ENCODE data around the gene CIDEA. TPM values are rescaled to one million over a fixed set of nuclear protein-coding genes. Genes with fewer than 3 reads are reported as not detected.

CIDEA gene
- total RNA-seq, 1 donor from 2014 or later = not detected

DNA sequence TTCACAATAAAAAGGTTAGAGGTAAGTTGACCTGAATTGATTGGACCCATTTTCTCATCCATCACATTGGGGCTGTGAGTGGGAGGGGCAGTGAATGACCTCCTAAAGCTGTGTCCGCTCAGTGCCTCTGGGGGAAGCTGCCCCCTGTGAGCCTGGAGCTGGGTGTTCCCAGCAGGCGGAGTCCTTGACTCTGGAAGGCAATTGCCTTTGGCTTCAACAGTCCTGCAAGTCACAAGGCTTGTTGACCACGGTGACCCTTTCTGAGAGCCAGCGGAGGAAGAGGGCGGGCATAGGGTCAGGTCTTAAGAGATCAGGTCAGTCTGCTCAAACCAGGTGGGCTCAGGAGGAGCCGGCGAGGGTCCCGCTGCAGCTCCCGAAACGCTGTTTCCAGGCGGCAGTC is 1.1 kb upstream of the CIDEA start:
- TF ChIP-seq, protein P1, sequence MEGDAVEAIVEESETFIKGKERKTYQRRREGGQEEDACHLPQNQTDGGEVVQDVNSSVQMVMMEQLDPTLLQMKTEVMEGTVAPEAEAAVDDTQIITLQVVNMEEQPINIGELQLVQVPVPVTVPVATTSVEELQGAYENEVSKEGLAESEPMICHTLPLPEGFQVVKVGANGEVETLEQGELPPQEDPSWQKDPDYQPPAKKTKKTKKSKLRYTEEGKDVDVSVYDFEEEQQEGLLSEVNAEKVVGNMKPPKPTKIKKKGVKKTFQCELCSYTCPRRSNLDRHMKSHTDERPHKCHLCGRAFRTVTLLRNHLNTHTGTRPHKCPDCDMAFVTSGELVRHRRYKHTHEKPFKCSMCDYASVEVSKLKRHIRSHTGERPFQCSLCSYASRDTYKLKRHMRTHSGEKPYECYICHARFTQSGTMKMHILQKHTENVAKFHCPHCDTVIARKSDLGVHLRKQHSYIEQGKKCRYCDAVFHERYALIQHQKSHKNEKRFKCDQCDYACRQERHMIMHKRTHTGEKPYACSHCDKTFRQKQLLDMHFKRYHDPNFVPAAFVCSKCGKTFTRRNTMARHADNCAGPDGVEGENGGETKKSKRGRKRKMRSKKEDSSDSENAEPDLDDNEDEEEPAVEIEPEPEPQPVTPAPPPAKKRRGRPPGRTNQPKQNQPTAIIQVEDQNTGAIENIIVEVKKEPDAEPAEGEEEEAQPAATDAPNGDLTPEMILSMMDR (conservative IDR thresholded peaks at IDR 0.05) = no peak
- Mint-ChIP-seq H3K4me1 (ENCODE audit: unreplicated experiment) (peaks cover 19% of the 10 kb centered on the region), H3K9me3 (peaks cover 5% of the 10 kb centered on the region), H3K4me3 (no peak overlapping the region), H3K27ac (no peak overlapping the region), H3K36me3 (no peaks in the 10 kb centered on the region), H3K27me3 (peaks cover 91% of the 10 kb centered on the region)
- no peak for DNase-seq (ENCODE audit: extremely low spot score, unreplicated experiment)

DNA sequence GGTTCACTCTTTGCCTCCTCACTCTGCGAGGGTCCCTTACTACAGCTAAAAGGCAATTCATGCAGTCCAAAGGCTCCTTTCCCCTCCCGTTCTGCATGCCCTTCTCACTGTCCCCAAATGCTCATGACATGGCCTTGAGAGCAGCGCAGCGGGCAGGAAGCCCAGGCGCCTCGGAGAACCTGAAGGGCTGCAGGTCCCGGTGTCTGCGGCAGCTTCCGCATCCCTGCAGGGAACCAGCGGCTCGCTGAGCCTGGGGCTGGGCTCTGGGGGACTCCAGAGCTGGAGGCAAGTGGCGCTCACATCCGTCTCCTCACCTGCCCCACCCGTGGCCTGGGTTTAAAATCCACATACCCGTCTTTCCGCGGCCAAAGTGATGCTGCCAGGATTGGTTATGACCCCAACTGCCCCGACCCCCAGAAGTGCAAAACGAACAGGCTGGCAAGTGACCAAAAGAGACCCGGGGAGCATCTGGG is 462 bp upstream of the CIDEA start:
- H3K4me3 Mint-ChIP-seq = peak overlapping the region; percentile 77
- H3K36me3 Mint-ChIP-seq = no peaks in the 10 kb centered on the region
- peaks cover 5% of the 10 kb centered on the region for H3K9me3 Mint-ChIP-seq
- H3K27me3 Mint-ChIP-seq = peaks cover 91% of the 10 kb centered on the region
- H3K4me1 Mint-ChIP-seq (ENCODE audit: unreplicated experiment) = peaks cover 19% of the 10 kb centered on the region
- TF ChIP-seq, protein P1 (conservative IDR thresholded peaks at IDR 0.05) = no peak
- no peak for DNase-seq (ENCODE audit: extremely low spot score, unreplicated experiment)
- H3K27ac Mint-ChIP-seq = no peak overlapping the region

DNA sequence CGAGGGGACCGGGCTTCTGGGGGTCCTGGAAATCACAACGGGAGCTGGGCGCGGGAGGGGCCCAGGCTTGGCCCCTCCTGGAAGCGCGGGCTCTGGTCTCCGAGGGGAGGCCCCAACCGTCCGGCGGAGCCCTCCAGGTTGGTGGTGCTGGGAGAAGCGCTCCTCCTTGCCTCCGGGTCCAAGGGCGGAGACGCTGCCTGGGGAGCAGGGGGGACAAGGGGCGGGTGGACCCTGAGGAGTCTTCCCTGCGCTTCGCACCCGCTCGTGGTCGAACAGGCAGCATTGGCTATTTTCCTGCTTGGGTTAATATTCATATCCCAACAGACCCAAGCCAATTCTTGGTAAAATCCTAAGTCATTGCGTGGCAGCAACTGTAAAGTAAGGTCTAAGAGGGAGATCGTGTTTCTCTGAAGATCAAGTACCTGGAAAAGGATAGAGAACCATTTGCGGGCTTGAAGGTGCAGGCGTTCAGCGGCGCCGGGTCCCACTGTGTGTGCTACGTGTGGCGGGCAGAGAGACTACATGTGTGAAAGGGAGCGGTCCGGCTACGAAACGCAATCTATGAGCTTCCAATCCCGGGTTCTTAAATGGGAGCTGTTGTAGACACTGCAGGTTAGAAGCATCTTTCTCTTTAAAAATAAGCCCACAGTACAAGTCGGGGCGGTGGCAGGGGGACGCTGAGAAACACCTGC is 805 bp downstream of the CIDEA start:
- no peak for DNase-seq (ENCODE audit: extremely low spot score, unreplicated experiment)
- H3K27me3 Mint-ChIP-seq = peaks cover 85% of the 10 kb centered on the region

DNA sequence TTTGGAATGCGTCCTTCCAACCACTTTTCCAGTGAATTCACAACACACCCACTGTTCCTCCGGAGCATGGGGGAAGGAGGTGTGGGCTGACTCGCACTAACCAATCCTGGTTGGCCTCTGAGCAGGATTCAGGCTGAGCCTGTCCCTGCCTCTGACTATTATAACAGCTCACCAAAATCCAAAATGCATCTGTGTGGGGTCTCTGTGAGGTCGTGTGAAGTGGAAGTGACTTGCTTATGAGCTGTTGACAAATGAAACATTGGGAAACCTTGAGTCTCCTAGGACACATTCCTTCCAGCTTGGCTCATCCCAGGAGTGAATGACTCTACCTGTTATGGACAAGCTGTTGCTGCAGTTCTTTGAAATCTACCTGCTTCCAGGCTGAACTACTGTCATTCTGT is 1.5 kb downstream of the CIDEA start:
- no peaks in the 10 kb centered on the region for H3K9me3 Mint-ChIP-seq
- H3K4me3 Mint-ChIP-seq = peak overlapping the region; percentile 24
- no peak overlapping the region for H3K27ac Mint-ChIP-seq
- DNase-seq (ENCODE audit: extremely low spot score, unreplicated experiment) = no peak
- TF ChIP-seq, protein P1 (conservative IDR thresholded peaks at IDR 0.05) = no peak
- H3K36me3 Mint-ChIP-seq = no peaks in the 10 kb centered on the region
- peaks cover 19% of the 10 kb centered on the region for H3K4me1 Mint-ChIP-seq (ENCODE audit: unreplicated experiment)
- peaks cover 82% of the 10 kb centered on the region for H3K27me3 Mint-ChIP-seq

More for the DNA sequence above, 805 bp downstream of the CIDEA start:
- no peak overlapping the region for H3K27ac Mint-ChIP-seq
- no peaks in the 10 kb centered on the region for H3K36me3 Mint-ChIP-seq
- H3K4me3 Mint-ChIP-seq = peak overlapping the region; percentile 49
- peaks cover 19% of the 10 kb centered on the region for H3K4me1 Mint-ChIP-seq (ENCODE audit: unreplicated experiment)
- no peaks in the 10 kb centered on the region for H3K9me3 Mint-ChIP-seq
- TF ChIP-seq, protein P1 (conservative IDR thresholded peaks at IDR 0.05) = no peak

DNA sequence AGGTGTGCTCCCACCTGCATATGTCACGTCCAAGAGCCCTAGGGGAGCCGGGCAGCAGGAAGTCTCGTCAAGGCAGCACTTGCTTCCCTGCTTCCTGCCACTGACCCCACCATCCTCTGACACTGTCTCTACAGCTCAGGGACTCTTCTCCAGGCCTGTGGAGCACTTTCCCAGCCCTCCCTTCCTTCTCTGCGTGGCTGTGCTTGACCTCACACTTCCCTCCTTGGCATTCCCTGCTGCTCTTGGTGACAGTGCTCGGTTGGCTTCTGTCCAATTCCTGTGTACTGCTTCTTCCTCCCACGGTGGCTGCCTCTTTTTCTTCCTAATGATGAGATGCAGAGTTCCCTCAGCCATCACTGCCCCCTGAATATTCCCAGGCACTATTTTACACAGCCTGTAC is 2.8 kb downstream of the CIDEA start:
- no peak overlapping the region for H3K27ac Mint-ChIP-seq
- H3K9me3 Mint-ChIP-seq = no peaks in the 10 kb centered on the region
- no peaks in the 10 kb centered on the region for H3K36me3 Mint-ChIP-seq
- peaks cover 19% of the 10 kb centered on the region for H3K4me1 Mint-ChIP-seq (ENCODE audit: unreplicated experiment)
- TF ChIP-seq, protein P1 (conservative IDR thresholded peaks at IDR 0.05) = no peak
- DNase-seq (ENCODE audit: extremely low spot score, unreplicated experiment) = no peak
- H3K27me3 Mint-ChIP-seq = peaks cover 70% of the 10 kb centered on the region
- H3K4me3 Mint-ChIP-seq = no peak overlapping the region

Data from type B pancreatic cell (in vitro differentiated cells).